ENCODE results near the gene SSC5D. TPM values are rescaled to one million over a fixed set of nuclear protein-coding genes. Genes with fewer than 3 reads are reported as not detected.

SSC5D gene
- total and polyA plus RNA-seq, 9 of the 15 experiments (the other 6 are each of a cell fraction or from before 2014, with no cell fraction given): 0.04 to 0.71 (median 0.14) TPM; not detected in 2

- TF ChIP-seq ZNF445 (CRISPR knock-in tag; IDR thresholded peaks at IDR 0.05; ENCODE audit: low read depth) (no peak), TSC22D4 (tag; IDR thresholded peaks at IDR 0.05) (no peak), CEBPB (tag; IDR thresholded peaks at IDR 0.05) (no peak), BCOR (IDR thresholded peaks at IDR 0.05) (peak; percentile 34; the same call in 1 of the 2 replicates), HMBOX1 (IDR thresholded peaks at IDR 0.05) (no peak), ZNF121 (CRISPR knock-in tag; conservative IDR thresholded peaks at IDR 0.05) (peak; percentile 80), FOXP1 (CRISPR knock-in tag; IDR thresholded peaks at IDR 0.05) (no peak)
These were observed 14.1 kb downstream of the SSC5D start (continued) for GRCh38 chr19:55502197-55502952.

GRCh38 chr19:55503157-55503501 lies 14.9 kb downstream of the SSC5D start:
- no peaks in the 10 kb centered on the region for H3K9me1 ChIP-seq (ENCODE audit: control insufficient read depth, insufficient read depth, low read length)
- H3K27me3 ChIP-seq (ENCODE audit: control insufficient read depth in 2 of 2, insufficient read depth in 2 of 2, low read length in 2 of 2): no peaks in the 10 kb centered on the region; a peak in 1 of 5 replicates
- no peak for DNase-seq (ENCODE audit: extremely low read depth in 1 of 4, low spot score in 3 of 4)
- POLR2A ChIA-PET: interaction anchor here (0.6 to 1.9 kb wide), 3 partner anchors 9 to 97 kb away, joined by 3 to 11 read pairs (median 10); partner anchors contain the start of gene UBE2S
- H3K27ac ChIP-seq (ENCODE audit: extremely low read depth, low read depth, low read length): peak overlapping the region; percentile 61; the same call in 2 of the 3 replicates
- H3K4me3 ChIP-seq: no peak overlapping the region
- H3K36me3 ChIP-seq (ENCODE audit: control insufficient read depth, insufficient read depth, low read length): no peaks in the 10 kb centered on the region
- no peak for FAIRE-seq
- WGBS (ENCODE audit: insufficient coverage, low coverage, missing lambda C conversion rate): 88% methylated on average over 10 of the region's 17 CpGs
- no peaks in the 10 kb centered on the region for H3K79me2 ChIP-seq (ENCODE audit: control insufficient read depth, insufficient read depth, low read length)
- ATAC-seq: no peak
- no peak overlapping the region for H3K4me2 ChIP-seq (ENCODE audit: insufficient read depth, low read length)
- H3K9me3 ChIP-seq (replicated peaks; ENCODE audit: control insufficient read depth, insufficient read depth, low read depth, low read length): no peaks in the 10 kb centered on the region; the same call in 1 of the 2 replicates
- peak overlapping the region; percentile 97 for H2AFZ ChIP-seq (ENCODE audit: low read depth, low read length)
- H3K9ac ChIP-seq (ENCODE audit: insufficient read depth in 1 of 2, low read depth in 2 of 2, low read length in 2 of 2): peak overlapping the region; percentile 49 to 82; a peak in 3 of 4 replicates
- intact Hi-C loops (cut with micrococcal nuclease): loop anchor here (10.0 kb wide), 1 partner anchor 348 kb away; the partner anchor contains the start of gene TNNI3
- H4K20me1 ChIP-seq (replicated peaks; ENCODE audit: control insufficient read depth, insufficient read depth, low read length): no peaks in the 10 kb centered on the region; the same call in 1 of the 2 replicates
- BruUV-seq (replicated peaks): TSS peak; percentile 76
- CTCF ChIA-PET (ENCODE audit: low intra/inter-chr PET ratio): interaction anchor here (1.1 to 1.3 kb wide), 2 partner anchors 50 to 358 kb away, joined by 3 to 6 read pairs; no protein-coding TSS in a partner anchor
- peaks cover 9 to 24% of the 10 kb centered on the region in 2 experiments for H3K4me1 ChIP-seq (replicated peaks in 1 of 2; ENCODE audit: control insufficient read depth in 2 of 2, insufficient read depth in 2 of 2, low read length in 2 of 2)
- in situ Hi-C loops (cut with MboI): no loop called here
- TF ChIP-seq CCAR2 (IDR thresholded peaks at IDR 0.05; ENCODE audit: low read depth, low read length): no peak
- 0 out of 2 replicates have a peak, but pooled peaks have one; percentile 11 for TF ChIP-seq CUX1 (CRISPR knock-in tag; IDR thresholded peaks at IDR 0.05)
- no peak for TF ChIP-seq ZKSCAN1 (IDR thresholded peaks at IDR 0.05; ENCODE audit: low read depth, low read length)
- TF ChIP-seq SMARCA4 (IDR thresholded peaks at IDR 0.05): 0 out of 2 replicates have a peak, but pooled peaks have one; percentile 21
- 0 out of 2 replicates have a peak, but pooled peaks have one; percentile 31 for TF ChIP-seq LARP7 (IDR thresholded peaks at IDR 0.05)
- peak in 1 of 2 experiments; percentile 74; a peak in 1 of 4 replicates for TF ChIP-seq MLLT1 (IDR thresholded peaks at IDR 0.05)
